Measurements from ENCODE around the gene COL5A3.

GRCh38 chr19:10003271-10003670, 7.0 kb downstream of the COL5A3 start:
- no peak for TF ChIP-seq POLR2A (IDR thresholded peaks at IDR 0.05; ENCODE audit: low read length)
- no peak for TF ChIP-seq GATA1 (IDR thresholded peaks at IDR 0.05; ENCODE audit: low read depth, low read length)

Measured in erythroblast (primary cell).